Measurements from ENCODE around the gene TNKS2. TPM values are rescaled to one million over a fixed set of nuclear protein-coding genes. Genes with fewer than 3 reads are reported as not detected.

The TNKS2 gene
- total and polyA plus RNA-seq, 2 donors (not counting 1 experiment from before 2014, with no cell fraction given) = 17.5 to 45.8 TPM

GRCh38 chr10:91820144-91820543 is 21.9 kb downstream of the TNKS2 start:
- 100% methylated on average over 2 of the region's 3 CpGs for WGBS (ENCODE audit: insufficient coverage)
- Histone ChIP-seq H3K79me2 (ENCODE audit: control insufficient read depth, insufficient read depth, low read length) (peaks cover 2% of the 10 kb centered on the region), H3K27me3 (replicated peaks in 1 of 4; ENCODE audit: control extremely low read depth in 1 of 4, control insufficient read depth in 3 of 4, insufficient read depth in 4 of 4, low read length in 3 of 4) (no peaks in the 10 kb centered on the region), H3K27ac (ENCODE audit: low read length in 2 of 2) (no peak overlapping the region), H3K4me2 (replicated peaks; ENCODE audit: low read depth, low read length, poor library complexity, severe bottlenecking) (no peak overlapping the region), H3K36me3 (replicated peaks in 1 of 2; ENCODE audit: control extremely low read depth in 1 of 2, control insufficient read depth in 1 of 2, extremely low read depth in 1 of 2, insufficient read depth in 2 of 2, low read length in 1 of 2) (peaks cover 6 to 69% of the 10 kb centered on the region in 2 experiments), H3K9ac (ENCODE audit: low read length) (no peak overlapping the region), H2AFZ (ENCODE audit: insufficient read depth, low read depth, low read length, poor library complexity, severe bottlenecking) (no peak overlapping the region), H3K9me3 (ENCODE audit: control extremely low read depth in 1 of 3, control insufficient read depth in 2 of 3, insufficient read depth in 1 of 3, low read length in 2 of 3) (no peaks in the 10 kb centered on the region), H4K20me1 (ENCODE audit: control insufficient read depth, insufficient read depth, low read length, poor library complexity, severe bottlenecking) (peaks cover 19% of the 10 kb centered on the region), H3K4me3 (ENCODE audit: control extremely low read depth in 1 of 5, extremely low read depth in 1 of 5, insufficient read depth in 1 of 5, low read depth in 2 of 5, low read length in 4 of 5) (no peak overlapping the region), H3K4me1 (ENCODE audit: control insufficient read depth in 2 of 2, insufficient read depth in 2 of 2, low read length in 2 of 2) (no peaks in the 10 kb centered on the region)
- Mint-ChIP-seq H3K4me3 (no peak overlapping the region), H3K27me3 (no peaks in the 10 kb centered on the region), H3K4me1 (no peaks in the 10 kb centered on the region), H3K27ac (no peak overlapping the region), H3K9me3 (ENCODE audit: insufficient read depth) (no peaks in the 10 kb centered on the region)
- ChIA-PET POLR2A (no interaction called here), CTCF (interaction anchor here (1.4 kb wide), 1 partner anchor 521 kb away, joined by 3 read pairs; no protein-coding TSS in a partner anchor)
- intact Hi-C loops (cut with micrococcal nuclease) = no loop called here
- TF ChIP-seq EZH2 (IDR thresholded peaks at IDR 0.05; ENCODE audit: borderline replicate concordance, insufficient read depth, low read depth, low read length, poor library complexity, severe bottlenecking) = no peak
- TF ChIP-seq CTCF (IDR thresholded peaks at IDR 0.05) = no peak
- ATAC-seq (ENCODE audit: low read depth) (no peak), DNase-seq (no peak)

GRCh38 chr10:91824076-91824475 is 25.9 kb downstream of the TNKS2 start:
- CTCF ChIA-PET = no interaction called here
- no peaks in the 10 kb centered on the region for H3K4me1 Mint-ChIP-seq
- TF ChIP-seq EZH2 (IDR thresholded peaks at IDR 0.05; ENCODE audit: borderline replicate concordance, insufficient read depth, low read depth, low read length, poor library complexity, severe bottlenecking) (no peak), CTCF (IDR thresholded peaks at IDR 0.05) (no peak)
- no peak overlapping the region for H2AFZ ChIP-seq (ENCODE audit: insufficient read depth, low read depth, low read length, poor library complexity, severe bottlenecking)
- H3K4me3 ChIP-seq (ENCODE audit: control extremely low read depth in 1 of 5, extremely low read depth in 1 of 5, insufficient read depth in 1 of 5, low read depth in 2 of 5, low read length in 4 of 5) = no peak overlapping the region
- H3K4me1 ChIP-seq (ENCODE audit: control insufficient read depth in 2 of 2, insufficient read depth in 2 of 2, low read length in 2 of 2) = no peaks in the 10 kb centered on the region
- H3K9me3 Mint-ChIP-seq (ENCODE audit: insufficient read depth) = no peaks in the 10 kb centered on the region
- intact Hi-C loops (cut with micrococcal nuclease) = no loop called here
- 100% methylated on average over 1 of the region's 1 CpG for WGBS (ENCODE audit: insufficient coverage)
- H3K27me3 ChIP-seq (replicated peaks in 1 of 4; ENCODE audit: control extremely low read depth in 1 of 4, control insufficient read depth in 3 of 4, insufficient read depth in 4 of 4, low read length in 3 of 4) = no peaks in the 10 kb centered on the region
- H3K27me3 Mint-ChIP-seq = no peaks in the 10 kb centered on the region
- H3K27ac Mint-ChIP-seq = no peak overlapping the region
- DNase-seq (no peak), ATAC-seq (ENCODE audit: low read depth) (no peak)
- no peak overlapping the region for H3K4me2 ChIP-seq (replicated peaks; ENCODE audit: low read depth, low read length, poor library complexity, severe bottlenecking)
- H3K27ac ChIP-seq (ENCODE audit: low read length in 2 of 2) = no peak overlapping the region
- H3K36me3 ChIP-seq (replicated peaks in 1 of 2; ENCODE audit: control extremely low read depth in 1 of 2, control insufficient read depth in 1 of 2, extremely low read depth in 1 of 2, insufficient read depth in 2 of 2, low read length in 1 of 2) = peaks cover 9 to 88% of the 10 kb centered on the region in 2 experiments
- H4K20me1 ChIP-seq (ENCODE audit: control insufficient read depth, insufficient read depth, low read length, poor library complexity, severe bottlenecking) = no peaks in the 10 kb centered on the region
- no peak overlapping the region for H3K9ac ChIP-seq (ENCODE audit: low read length)
- H3K4me3 Mint-ChIP-seq = no peak overlapping the region
- no peaks in the 10 kb centered on the region for H3K79me2 ChIP-seq (ENCODE audit: control insufficient read depth, insufficient read depth, low read length)
- no peaks in the 10 kb centered on the region for H3K9me3 ChIP-seq (ENCODE audit: control extremely low read depth in 1 of 3, control insufficient read depth in 2 of 3, insufficient read depth in 1 of 3, low read length in 2 of 3)
- POLR2A ChIA-PET = no interaction called here

Measured in B cell (primary cell).